Measurements from ENCODE around the gene OR6C76. TPM values are rescaled to one million over a fixed set of nuclear protein-coding genes. Genes with fewer than 3 reads are reported as not detected.
"Not testable (repeated sequence)": the region's sequence is repeated elsewhere in the genome, so short reads cannot be mapped to it uniquely, and the experiment has no call there.

Gene OR6C76
- total RNA-seq, 4 donors from 2014 or later = not detected

- no peak for TF ChIP-seq POLR2A (IDR thresholded peaks at IDR 0.05)
- no peaks in the 10 kb centered on the region for H3K27me3 ChIP-seq
- H3K36me3 ChIP-seq = no peaks in the 10 kb centered on the region
- DNase-seq = no peak
- no peak overlapping the region for H3K4me3 ChIP-seq
- H3K27ac ChIP-seq = no peak overlapping the region
- no peaks in the 10 kb centered on the region for H3K4me1 ChIP-seq
- no peaks in the 10 kb centered on the region for H3K9me3 ChIP-seq
These were observed 2.5 kb downstream of the OR6C76 start for GRCh38 chr12:55428331-55429243.

GRCh38 chr12:55441233-55441632, 15.2 kb downstream of the OR6C76 start:
- not testable (repeated sequence) for DNase-seq, H3K4me3 ChIP-seq, H3K9me3 ChIP-seq, H3K36me3 ChIP-seq, H3K27me3 ChIP-seq, H3K27ac ChIP-seq, H3K4me1 ChIP-seq

DNA sequence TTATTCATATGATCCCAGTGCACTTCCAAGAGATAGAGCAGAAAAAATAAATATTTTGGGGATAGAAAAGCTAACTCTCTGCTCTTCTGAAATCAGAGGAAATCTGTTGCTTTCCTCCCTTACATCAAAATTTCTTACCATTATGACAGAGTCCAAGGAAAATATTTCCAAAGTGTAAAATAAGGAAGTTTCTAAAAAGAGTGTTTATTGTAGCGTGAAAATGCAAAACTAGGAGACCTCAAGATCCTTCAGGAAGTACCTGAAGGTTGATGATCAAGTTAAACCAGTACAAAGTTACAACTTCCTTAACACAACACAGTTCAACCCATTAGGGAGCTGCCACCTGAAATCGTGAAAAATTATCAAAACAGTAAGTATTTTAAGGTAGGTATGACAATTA, 17.7 kb downstream of the OR6C76 start, which contains the start of gene OR6C2:
Gene OR6C2, plus strand, starts transcription at position 301 of the 400 bp plus-strand sequence. CDS start 8,138 bp downstream, outside the sequence.
- no peak for TF ChIP-seq POLR2A (IDR thresholded peaks at IDR 0.05)
- TF ChIP-seq CTCF (IDR thresholded peaks at IDR 0.05) = no peak
- DNase-seq = no peak
- Histone ChIP-seq H3K4me3 (no peak within 1 kb of the TSS), H3K36me3 (no peaks in the 10 kb centered on the region), H3K9me3 (no peaks in the 10 kb centered on the region), H3K4me1 (no peaks in the 10 kb centered on the region), H3K27ac (no peak within 1 kb of the TSS), H3K27me3 (no peaks in the 10 kb centered on the region)

- DNase-seq = no peak
- no peaks in the 10 kb centered on the region for H3K4me1 ChIP-seq
- no peaks in the 10 kb centered on the region for H3K27me3 ChIP-seq
- H3K36me3 ChIP-seq = no peaks in the 10 kb centered on the region
- H3K9me3 ChIP-seq = no peaks in the 10 kb centered on the region
- H3K4me3 ChIP-seq = no peak overlapping the region
- H3K27ac ChIP-seq = no peak overlapping the region
- TF ChIP-seq POLR2A (IDR thresholded peaks at IDR 0.05) (no peak), CTCF (IDR thresholded peaks at IDR 0.05) (no peak)
These were observed 19.3 kb downstream of the OR6C76 start for GRCh38 chr12:55445357-55445756.

DNA sequence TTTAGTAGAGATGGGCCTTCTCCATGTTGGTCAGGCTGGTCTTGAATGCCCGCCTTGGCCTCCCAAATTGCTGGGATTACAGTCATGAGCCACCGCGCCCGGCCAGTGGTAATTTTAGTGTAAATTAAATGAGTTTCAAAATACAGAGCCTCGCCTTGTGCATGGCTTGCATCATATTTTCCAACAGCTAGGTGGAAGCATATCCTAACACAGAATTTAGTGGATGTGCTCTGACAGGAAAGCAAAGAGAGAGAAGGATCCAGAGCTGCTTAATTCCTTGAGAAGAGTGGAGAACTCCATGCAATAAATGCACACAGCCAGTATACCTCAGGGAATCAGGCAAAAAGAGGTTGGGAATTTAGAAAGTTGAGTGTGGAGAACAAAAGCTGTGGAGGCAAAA, 20.3 kb downstream of the OR6C76 start:
- Histone ChIP-seq H3K4me1 (no peaks in the 10 kb centered on the region), H3K27ac (no peak overlapping the region), H3K4me3 (no peak overlapping the region), H3K27me3 (no peaks in the 10 kb centered on the region), H3K9me3 (no peaks in the 10 kb centered on the region), H3K36me3 (no peaks in the 10 kb centered on the region)
- no peak for DNase-seq
- TF ChIP-seq CTCF (IDR thresholded peaks at IDR 0.05) (no peak), POLR2A (IDR thresholded peaks at IDR 0.05) (no peak)

GRCh38 chr12:55448825-55449224, 22.8 kb downstream of the OR6C76 start:
- DNase-seq = no peak
- Histone ChIP-seq H3K27ac (no peak overlapping the region), H3K36me3 (no peaks in the 10 kb centered on the region), H3K27me3 (no peaks in the 10 kb centered on the region), H3K4me1 (no peaks in the 10 kb centered on the region), H3K9me3 (no peaks in the 10 kb centered on the region), H3K4me3 (no peak overlapping the region)
- TF ChIP-seq POLR2A (IDR thresholded peaks at IDR 0.05) = no peak
- no peak for TF ChIP-seq CTCF (IDR thresholded peaks at IDR 0.05)

GRCh38 chr12:55464926-55465325, 38.9 kb downstream of the OR6C76 start:
- H3K27ac ChIP-seq, H3K4me1 ChIP-seq, H3K4me3 ChIP-seq, H3K27me3 ChIP-seq, H3K36me3 ChIP-seq, H3K9me3 ChIP-seq, DNase-seq: not testable (repeated sequence)

All from Peyer's patch (tissue), 4 donors.